ENCODE data around the gene HCAR2.
"Not testable (repeated sequence)": the region's sequence is repeated elsewhere in the genome, so short reads cannot be mapped to it uniquely, and the experiment has no call there.

HCAR2 gene

GRCh38 chr12:122701481-122701880 lies 1.7 kb downstream of the HCAR2 start:
- not testable (repeated sequence) for DNase-seq (ENCODE audit: low read depth in 2 of 2); H3K4me3 ChIP-seq (replicated peaks in 1 of 2; ENCODE audit: low read depth in 2 of 2, low read length in 2 of 2)

- H3K4me3 ChIP-seq (replicated peaks in 1 of 2; ENCODE audit: low read depth in 2 of 2, low read length in 2 of 2); DNase-seq (ENCODE audit: low read depth in 2 of 2): not testable (repeated sequence)
Measured at GRCh38 chr12:122700038-122700710, 3.0 kb downstream of the HCAR2 start.

- H3K4me3 ChIP-seq (replicated peaks in 1 of 2; ENCODE audit: low read depth in 2 of 2, low read length in 2 of 2); DNase-seq (ENCODE audit: low read depth in 2 of 2): not testable (repeated sequence)
Measured at GRCh38 chr12:122696922-122697321, 6.2 kb downstream of the HCAR2 start.

GRCh38 chr12:122691566-122691965 lies 11.6 kb downstream of the HCAR2 start:
- H3K4me3 ChIP-seq (replicated peaks in 1 of 2; ENCODE audit: low read depth in 2 of 2, low read length in 2 of 2): no peak overlapping the region
- no peak for DNase-seq (ENCODE audit: low read depth in 2 of 2)
- TF ChIP-seq CTCF (IDR thresholded peaks at IDR 0.05; ENCODE audit: low read depth, low read length): no peak

GRCh38 chr12:122688291-122688690 lies 14.9 kb downstream of the HCAR2 start:
- no peak overlapping the region for H3K4me3 ChIP-seq (replicated peaks in 1 of 2; ENCODE audit: low read depth in 2 of 2, low read length in 2 of 2)
- TF ChIP-seq CTCF (IDR thresholded peaks at IDR 0.05; ENCODE audit: low read depth, low read length): no peak

GRCh38 chr12:122687086-122687485 lies 16.1 kb downstream of the HCAR2 start:
- no peak for TF ChIP-seq CTCF (IDR thresholded peaks at IDR 0.05; ENCODE audit: low read depth, low read length)
- H3K4me3 ChIP-seq (replicated peaks in 1 of 2; ENCODE audit: low read depth in 2 of 2, low read length in 2 of 2): no peak overlapping the region
- peak in 1 of 2 donors; percentile 53 for DNase-seq (ENCODE audit: low read depth in 2 of 2)

More at GRCh38 chr12:122688291-122688690, 14.9 kb downstream of the HCAR2 start:
- no peak for DNase-seq (ENCODE audit: low read depth in 2 of 2)

- no peak for DNase-seq (ENCODE audit: low read depth in 2 of 2)
- TF ChIP-seq CTCF (IDR thresholded peaks at IDR 0.05; ENCODE audit: low read depth, low read length): no peak
Measured at GRCh38 chr12:122686538-122686937, 16.6 kb downstream of the HCAR2 start.

GRCh38 chr12:122684297-122684813 lies 18.8 kb downstream of the HCAR2 start:
- H3K4me3 ChIP-seq (replicated peaks in 1 of 2; ENCODE audit: low read depth in 2 of 2, low read length in 2 of 2): no peak overlapping the region
- no peak for DNase-seq (ENCODE audit: low read depth in 2 of 2)
- no peak for TF ChIP-seq CTCF (IDR thresholded peaks at IDR 0.05; ENCODE audit: low read depth, low read length)

More at GRCh38 chr12:122686538-122686937, 16.6 kb downstream of the HCAR2 start:
- no peak overlapping the region for H3K4me3 ChIP-seq (replicated peaks in 1 of 2; ENCODE audit: low read depth in 2 of 2, low read length in 2 of 2)
